M059J (cell line): ENCODE measurements around the gene KLK12. TPM values are rescaled to one million over a fixed set of nuclear protein-coding genes. Genes with fewer than 3 reads are reported as not detected.
"Not testable (repeated sequence)": the region's sequence is repeated elsewhere in the genome, so short reads cannot be mapped to it uniquely, and the experiment has no call there.

Experiments used
- DNase-seq: peaks from one replicate; pipeline ENCODE4 v3.0.0-alpha.2; 2012; ENCODE audit warnings: low read depth
- total RNA-seq: library from RNA; depleted of rRNA; stranded (reverse); fragments of >200 nt; shearing (Covaris generic); gene quantifications from 2 replicates; pipeline ENCODE4 v1.2.3, GENCODE V29; 2014

KLK12 gene
- total RNA-seq, 1 experiment from 2014 or later, result not detected

- DNase-seq, result peak; percentile 34
Measured at GRCh38 chr19:51016798-51017683, 17.8 kb downstream of the KLK12 start.

- DNase-seq, result no peak
Measured at GRCh38 chr19:51015691-51016267, 19.0 kb downstream of the KLK12 start.

GRCh38 chr19:51014242-51014641, 20.6 kb downstream of the KLK12 start:
- no peak for DNase-seq

- DNase-seq, result no peak
Measured at GRCh38 chr19:51012661-51013190, 22.1 kb downstream of the KLK12 start.

GRCh38 chr19:51010066-51010795, 24.6 kb downstream of the KLK12 start:
- no peak for DNase-seq

GRCh38 chr19:51009061-51009891, 25.5 kb downstream of the KLK12 start:
- no peak for DNase-seq

- no peak for DNase-seq
Measured at GRCh38 chr19:51007488-51007887, 27.3 kb downstream of the KLK12 start.

GRCh38 chr19:51006406-51006805, 28.4 kb downstream of the KLK12 start:
- DNase-seq, result no peak

- no peak for DNase-seq
Measured at GRCh38 chr19:51005248-51005647, 29.6 kb downstream of the KLK12 start.

GRCh38 chr19:51003316-51003715, 31.5 kb downstream of the KLK12 start:
- no peak for DNase-seq

- no peak for DNase-seq
Measured at GRCh38 chr19:51002542-51003311, 32.1 kb downstream of the KLK12 start.

GRCh38 chr19:51002089-51002532, 32.7 kb downstream of the KLK12 start:
- DNase-seq, result no peak

GRCh38 chr19:51001515-51001914, 33.3 kb downstream of the KLK12 start, which contains the start of gene KLK8:
TSS of gene KLK8 (minus strand) at chr19:51001604. CDS start at chr19:51001167, 437 bp downstream.
- DNase-seq, result no peak

- no peak for DNase-seq
Measured at GRCh38 chr19:51000981-51001380, 33.8 kb downstream of the KLK12 start.

GRCh38 chr19:51000426-51000825, 34.4 kb downstream of the KLK12 start:
- no peak for DNase-seq

- DNase-seq, result no peak
Measured at GRCh38 chr19:50998686-50999085, 36.1 kb downstream of the KLK12 start.

GRCh38 chr19:50998061-50998460, 36.7 kb downstream of the KLK12 start:
- DNase-seq, result no peak

- peak; percentile 8 for DNase-seq
Measured at GRCh38 chr19:50994129-50994528, 40.7 kb downstream of the KLK12 start.

GRCh38 chr19:50992666-50993035, 42.2 kb downstream of the KLK12 start:
- no peak for DNase-seq

GRCh38 chr19:50984416-50984815, 50.4 kb downstream of the KLK12 start:
- DNase-seq, result not testable (repeated sequence)
